Heart right ventricle (tissue), 16 donors: Measurements from ENCODE around the gene CADPS2. TPM values are rescaled to one million over a fixed set of nuclear protein-coding genes. Genes with fewer than 3 reads are reported as not detected.

Experiments used
- ATAC-seq, 8 donors: fragments of 200-7000 bp; cut with Tn5 transposase; one replicate each; pipeline ENCODE4 v1.9.1; 2020; ENCODE audit warnings: mild to moderate bottlenecking in 8 of 8, moderate library complexity in 8 of 8, moderate number of reproducible peaks in 1 of 8
- DNase-seq, 2 donors: peaks; one replicate each; pipeline ENCODE4 v3.0.0-alpha.2; 2020
- H3K27ac ChIP-seq, 10 donors: fragments of 200-600 bp; sonication (generic) in 2 of 10; one replicate each; pipeline versions ENCODE4 v1.5.0 to v1.8.0; 2020 to 2022; ENCODE audit warnings: mild to moderate bottlenecking in 3 of 10
- H3K27me3 ChIP-seq, 7 donors: fragments of 200-600 bp; one replicate each; pipeline ENCODE4 v1.8.0; 2021 to 2022; ENCODE audit warnings: mild to moderate bottlenecking in 2 of 7
- H3K36me3 ChIP-seq, 9 donors: fragments of 200-600 bp; sonication (generic) in 1 of 9; one replicate each; pipeline versions ENCODE4 v1.5.0 to v1.8.0; 2020 to 2022; ENCODE audit warnings: mild to moderate bottlenecking in 2 of 9
- H3K4me1 ChIP-seq, 9 donors: fragments of 200-600 bp; sonication (generic) in 1 of 9; one replicate each; pipeline versions ENCODE4 v1.5.0 to v1.8.0; 2020 to 2022; ENCODE audit warnings: mild to moderate bottlenecking in 4 of 9
- H3K4me3 ChIP-seq, 10 donors: fragments of 200-600 bp; sonication (generic) in 2 of 10; one replicate each; pipeline versions ENCODE4 v1.5.0 to v1.8.0; 2020 to 2022; ENCODE audit warnings: mild to moderate bottlenecking in 7 of 10, moderate library complexity in 2 of 10
- H3K9me3 ChIP-seq, 11 donors: fragments of 200-600 bp in 10 of 11; sonication (generic) in 2 of 11; one replicate each; pipeline versions ENCODE4 v1.5.0 to v1.8.0; 2013 to 2022; ENCODE audit warnings: mild to moderate bottlenecking in 2 of 11, control low read depth in 1 of 11, moderate library complexity in 1 of 11
- CTCF ChIP-seq, 9 donors: fragments of 200-600 bp; sonication (generic) in 2 of 9; IDR thresholded peaks; one replicate each; pipeline versions ENCODE4 v1.5.0 to v1.8.0; 2021 to 2022; ENCODE audit warnings: antibody characterized with exemption in 9 of 9, mild to moderate bottlenecking in 5 of 9, moderate library complexity in 1 of 9
- WGBS, 2 donors: extraction: QIAGEN DNeasy Blood & Tissue Kit; methylation state at CpG; one replicate each; pipeline ENCODE4 v1.1.7; 2013; ENCODE audit warnings: inconsistent platforms in 1 of 2; 5-methylcytosine and 5-hydroxymethylcytosine counted together
- intact Hi-C, 10 donors: fragments of 100-400 bp; cut with DNase I; formaldehyde crosslinking; loops; one replicate each; pipeline versions ENCODE4 v1.11.1 to v1.14.2; 2022
- polyA plus RNA-seq, 2 donors: library from polyadenylated mRNA; stranded (reverse); fragments of 200-250 nt; gene quantifications; one replicate each; pipeline ENCODE4 v1.2.3, GENCODE V29; 2013
- total RNA-seq, 10 donors: library from RNA; stranded (reverse); fragmentation: NEBNext Ultra II Directional in 3 of 10; extraction: Animal tissue kit (Norgen Biotek cat#: 25700) in 3 of 10; gene quantifications; one replicate each; pipeline versions ENCODE4 v1.2.1 to v1.2.4, GENCODE V29; 2021 to 2023
- donor health status: Arrhythmogenic right ventricular cardiomyopathy.
- donor health status: ischemic (EF 13 %, LVEDD 7.1; RV severe dilation, severe dysfunction).
- donor health status: healthy with polysubstance abuse.
- donor health status: DM: no; HTN: yes; CAD: no.
- donor health status: DM: no; HTN: no; CAD: no.
- donor health status: ischemic (EF 25% LVEDD 6.9; RV normal size, moderate dysfunction).
- donor health status: ischemic (EF 25% LVEDD 5.7; RV mildly dilated, moderate dysfunction).
- donor health status: healthy.
- donor health status: DM: yes; HTN: yes; CAD: no.
- donor health status: Ischemic cardiomyopathy.
- donor health status: ischemic (EF 35%, LVEDD 5.7; RV mildly dilated, moderate dysfunction).
- donor health status: nonischemic (EF 11% LVEDD 7.7; RV severe dilation, severe dysfunction).
- donor health status: DM: yes; HTN: yes; CAD: no.
- donor health status: PGD.
- donor health status: ischemic (EF 29% LVEDD 5.4; RV normal size, mild dysfunction).
- donor health status: nonischemic (EF 23%, LVEDD 6.1; RV moderate dilation, normal function).

Gene CADPS2
- total and polyA plus RNA-seq, 12 donors: 3.6 to 25.7 (median 6.6) TPM

DNA sequence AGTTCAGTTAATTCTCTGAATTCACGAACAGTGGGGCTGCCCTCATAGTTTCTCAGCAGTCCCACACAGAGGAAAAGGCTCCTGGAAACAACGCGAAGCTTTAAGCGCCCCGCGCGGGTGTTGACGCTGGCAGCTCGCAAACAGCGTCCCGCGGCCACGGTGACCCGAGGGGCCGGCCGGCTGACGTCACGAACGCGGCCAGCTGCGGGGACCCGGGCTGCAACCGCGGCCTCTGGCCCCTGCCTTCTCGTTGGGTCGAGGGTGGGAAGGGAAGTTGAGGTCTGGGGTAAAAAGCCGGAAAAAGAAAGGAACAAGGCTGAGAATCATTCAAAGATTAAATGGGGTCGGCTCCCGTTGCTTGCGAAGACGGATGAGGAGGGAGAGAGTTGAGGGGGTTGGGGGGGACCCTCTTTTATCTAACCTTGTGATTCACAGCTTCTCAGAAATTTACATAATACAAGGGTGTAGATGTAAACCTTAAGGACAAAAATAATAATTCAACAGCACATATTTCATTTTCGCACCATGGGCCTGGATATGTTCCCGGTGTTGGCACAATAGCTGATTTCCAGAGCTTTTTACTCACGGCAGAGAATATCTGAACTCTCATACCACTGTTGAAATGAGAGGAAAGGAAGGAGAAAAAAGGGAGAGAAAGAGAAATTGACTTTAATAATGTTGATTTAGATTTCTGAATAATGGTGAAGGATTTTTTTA is 574.4 kb downstream of the CADPS2 start:
- peaks cover 54 to 100% (median 100%) of the 10 kb centered on the region in 7 donors for H3K27me3 ChIP-seq
- no peak for TF ChIP-seq CTCF (IDR thresholded peaks at IDR 0.05)
- DNase-seq (no peak), ATAC-seq (no peak)
- peaks cover 0 to 34% (median 22%) of the 10 kb centered on the region in 9 donors for H3K4me1 ChIP-seq
- H3K36me3 ChIP-seq: no peaks in the 10 kb centered on the region
- peak overlapping the region in 4 of 10 donors; percentile 4 to 16 (median 8) for H3K4me3 ChIP-seq
- 4 to 5% methylated on average over 34 of the region's 34 CpGs for WGBS, 2 donors
- H3K9me3 ChIP-seq: no peaks in the 10 kb centered on the region
- no peak overlapping the region for H3K27ac ChIP-seq
- intact Hi-C loops: no loop called here

DNA sequence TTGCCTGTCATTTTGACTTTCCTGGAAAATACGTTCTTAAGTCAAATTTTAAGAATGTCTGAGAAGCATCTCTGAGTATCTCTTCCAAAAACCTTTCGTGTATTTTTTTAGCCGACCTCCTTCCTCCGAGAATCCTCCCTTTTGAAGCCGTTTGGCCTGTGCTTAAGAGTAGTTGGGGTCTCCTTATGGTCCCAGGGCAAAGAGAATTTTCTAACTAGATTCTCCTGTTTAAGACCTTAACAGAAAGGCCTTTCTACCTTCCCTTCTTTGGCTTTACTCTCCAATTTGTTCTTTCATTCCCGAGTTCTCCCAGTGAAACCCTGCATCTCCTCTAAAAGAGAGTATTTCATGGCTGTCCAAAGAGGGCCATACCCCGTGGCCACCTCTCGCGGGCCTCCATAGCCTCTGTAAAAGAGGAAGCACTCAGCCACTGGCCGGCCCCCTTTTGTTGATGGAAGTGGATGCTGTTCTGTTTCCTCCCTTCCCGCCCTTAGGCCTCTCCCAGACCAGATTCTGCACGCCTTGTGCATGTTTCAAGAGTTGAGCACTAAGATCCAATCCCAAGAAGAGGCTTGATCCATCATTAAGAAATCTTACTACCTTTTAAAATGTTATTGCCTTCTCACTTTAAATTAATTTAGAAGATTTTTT is 575.1 kb downstream of the CADPS2 start:
- H3K27ac ChIP-seq: no peak overlapping the region
- intact Hi-C loops: no loop called here
- no peak for DNase-seq
- H3K36me3 ChIP-seq: no peaks in the 10 kb centered on the region
- 27 to 33% methylated on average over 12 of the region's 12 CpGs for WGBS, 2 donors
- H3K27me3 ChIP-seq: peaks cover 52 to 100% (median 100%) of the 10 kb centered on the region in 7 donors
- no peak for TF ChIP-seq CTCF (IDR thresholded peaks at IDR 0.05)
- ATAC-seq: no peak
- H3K4me1 ChIP-seq: peaks cover 0 to 34% (median 19%) of the 10 kb centered on the region in 9 donors
- H3K4me3 ChIP-seq: peak overlapping the region in 3 of 10 donors; percentile 6 to 55 (median 9)
- no peaks in the 10 kb centered on the region for H3K9me3 ChIP-seq

- H3K27ac ChIP-seq: no peak overlapping the region
- intact Hi-C loops: no loop called here
- peak overlapping the region in 9 of 10 donors; percentile 22 to 55 (median 46) for H3K4me3 ChIP-seq
- 2 to 3% methylated on average over 61 of the region's 61 CpGs for WGBS, 2 donors
- DNase-seq (no peak), ATAC-seq (peak in 3 of 8 donors; percentile 21 to 24 (median 22))
- peaks cover 50 to 100% (median 100%) of the 10 kb centered on the region in 7 donors for H3K27me3 ChIP-seq
- no peaks in the 10 kb centered on the region for H3K36me3 ChIP-seq
- TF ChIP-seq CTCF (IDR thresholded peaks at IDR 0.05): no peak
- H3K9me3 ChIP-seq: no peaks in the 10 kb centered on the region
- peaks cover 0 to 42% (median 25%) of the 10 kb centered on the region in 9 donors for H3K4me1 ChIP-seq
Measured at GRCh38 chr7:122310119-122311021, 575.9 kb downstream of the CADPS2 start.

DNA sequence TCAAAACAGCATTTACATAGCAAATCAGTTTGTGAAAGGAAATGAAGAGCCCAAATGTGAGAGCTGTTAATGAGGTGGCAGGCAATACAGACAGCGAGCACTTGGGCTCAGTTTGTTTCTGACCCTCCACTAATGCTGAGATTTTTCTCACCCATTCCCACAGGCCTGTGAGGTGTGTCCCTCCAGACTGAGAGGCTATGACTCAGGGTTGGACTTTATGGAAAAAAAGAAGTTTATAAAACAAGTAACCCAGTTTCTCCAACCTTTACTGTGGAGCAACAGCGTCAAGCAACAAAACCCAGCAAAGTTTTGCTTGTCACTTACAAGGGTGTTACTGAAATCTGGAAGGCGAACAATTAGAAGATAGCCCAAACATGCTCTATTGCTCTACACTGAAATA is 576.8 kb downstream of the CADPS2 start:
- Histone ChIP-seq H3K9me3 (no peaks in the 10 kb centered on the region), H3K27ac (no peak overlapping the region), H3K36me3 (no peaks in the 10 kb centered on the region), H3K4me1 (peaks cover 3 to 51% (median 33%) of the 10 kb centered on the region in 9 donors), H3K27me3 (peaks cover 45 to 100% (median 100%) of the 10 kb centered on the region in 7 donors), H3K4me3 (no peak overlapping the region)
- no peak for TF ChIP-seq CTCF (IDR thresholded peaks at IDR 0.05)
- ATAC-seq: no peak
- no peak for DNase-seq
- WGBS, 2 donors: 30 to 46% methylated on average over 3 of the region's 3 CpGs
- intact Hi-C loops: no loop called here
